Measurements from ENCODE around the gene PXMP2. TPM values are rescaled to one million over a fixed set of nuclear protein-coding genes. Genes with fewer than 3 reads are reported as not detected.

The PXMP2 gene
- total and polyA plus RNA-seq, 2 of the 8 experiments (the other 6 are each of a cell fraction or from before 2014, with no cell fraction given): 13.8 to 15.1 TPM

DNA sequence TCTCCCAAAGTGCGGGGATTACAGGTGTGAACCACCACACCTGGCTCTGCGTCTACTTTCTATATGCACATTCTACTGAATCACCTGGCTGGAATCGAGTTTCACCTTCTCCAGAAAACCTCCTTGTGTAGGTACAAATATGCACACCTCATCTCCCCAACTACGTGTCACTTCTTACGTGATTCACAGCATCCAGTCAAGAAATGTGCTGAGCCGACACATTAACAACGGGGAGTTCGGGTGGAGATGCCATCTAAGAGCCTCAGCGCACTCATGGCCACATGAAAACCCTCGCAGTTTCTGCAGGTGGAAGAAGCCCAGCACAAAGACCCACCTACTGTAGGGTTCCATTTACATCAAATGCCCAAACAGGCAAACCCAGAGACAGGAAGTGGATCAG is 39.5 kb upstream of the PXMP2 start:
- Histone ChIP-seq H3K23ac (ENCODE audit: insufficient read length) (no peak overlapping the region), H2AFZ (ENCODE audit: low read length) (no peak overlapping the region), H4K91ac (replicated peaks; ENCODE audit: insufficient read length, low read length) (no peak overlapping the region), H2BK15ac (ENCODE audit: low read length) (no peak overlapping the region), H3K27ac (ENCODE audit: low read depth, low read length) (no peak overlapping the region), H3K9ac (replicated peaks in 1 of 4; ENCODE audit: extremely low read depth in 1 of 4, low read depth in 3 of 4, low read length in 3 of 4) (no peak overlapping the region), H3K36me3 (ENCODE audit: control insufficient read depth in 2 of 4, insufficient read depth in 4 of 4, low read length in 3 of 4) (peaks cover 27 to 60% (median 55%) of the 10 kb centered on the region in 4 experiments), H3K79me1 (ENCODE audit: low read depth, low read length) (no peaks in the 10 kb centered on the region), H3K27me3 (replicated peaks in 1 of 4; ENCODE audit: control insufficient read depth in 3 of 4, extremely low read depth in 1 of 4, insufficient read depth in 3 of 4, low read length in 3 of 4) (no peaks in the 10 kb centered on the region), H3K14ac (ENCODE audit: insufficient read length) (no peak overlapping the region), H3K23me2 (ENCODE audit: low read depth, low read length) (no peaks in the 10 kb centered on the region), H2BK20ac (ENCODE audit: low read length) (no peak overlapping the region), H3K4ac (replicated peaks; ENCODE audit: insufficient read length, low read depth, low read length) (no peak overlapping the region), H2BK120ac (replicated peaks; ENCODE audit: low read depth, low read length) (no peak overlapping the region), H3K4me3 (ENCODE audit: extremely low read depth in 1 of 4, insufficient read depth in 2 of 4, low read depth in 3 of 4, low read length in 4 of 4) (no peak overlapping the region), H4K20me1 (replicated peaks in 1 of 2; ENCODE audit: control insufficient read depth in 1 of 2, insufficient read depth in 2 of 2, low read length in 2 of 2) (peaks cover 0 to 13% of the 10 kb centered on the region in 2 experiments), H3K4me2 (ENCODE audit: insufficient read depth in 1 of 2, low read depth in 2 of 2, low read length in 2 of 2) (no peak overlapping the region), H2BK12ac (ENCODE audit: low read depth, low read length) (no peak overlapping the region), H3K4me1 (replicated peaks in 1 of 4; ENCODE audit: control insufficient read depth in 3 of 4, insufficient read depth in 4 of 4, low read length in 3 of 4) (no peaks in the 10 kb centered on the region), H3K56ac (replicated peaks; ENCODE audit: insufficient read length, low read depth, low read length) (no peak overlapping the region), H4K5ac (ENCODE audit: insufficient read length, low read depth, low read length) (no peak overlapping the region), H2BK5ac (ENCODE audit: low read depth, low read length) (no peak overlapping the region), H4K8ac (ENCODE audit: extremely low read depth, insufficient read depth, low read length) (no peak overlapping the region), H3K9me3 (ENCODE audit: insufficient read depth in 2 of 2, low read depth in 1 of 2, low read length in 1 of 2) (no peaks in the 10 kb centered on the region), H3K79me2 (ENCODE audit: control insufficient read depth in 1 of 2, insufficient read depth in 2 of 2, low read length in 2 of 2) (no peaks in the 10 kb centered on the region), H2AK5ac (ENCODE audit: low read depth, low read length) (no peak overlapping the region), H3K18ac (ENCODE audit: extremely low read depth, low read length) (no peak overlapping the region)
- FAIRE-seq (no peak), DNase-seq (ENCODE audit: low read depth in 1 of 2, low spot score in 2 of 2) (no peak)
- 86% methylated on average over 10 of the region's 10 CpGs; no CpG with 5 or more reads in 1 of the 2 experiments for WGBS, 2 experiments (ENCODE audit: extremely low coverage in 1 of 2, insufficient coverage in 1 of 2, insufficient read length in 1 of 2, insufficient replicate concordance in 2 of 2, low coverage in 1 of 2, low lambda C conversion rate in 2 of 2, missing lambda C conversion rate in 1 of 2)
- ChIA-PET CTCF (ENCODE audit: partially characterized antibody) (interaction anchor here (0.7 to 8.0 kb wide), 3 partner anchors 12 to 29 kb away, joined by 3 to 61 read pairs (median 3); no protein-coding TSS in a partner anchor), POLR2A (ENCODE audit: partially characterized antibody) (interaction anchor here (0.9 to 1.0 kb wide), 2 partner anchors 15 to 106 kb away, joined by 3 read pairs; no protein-coding TSS in a partner anchor)
- TF ChIP-seq NANOG (IDR thresholded peaks at IDR 0.05; ENCODE audit: insufficient read depth, low read depth, low read length, poor library complexity, severe bottlenecking): no peak
- TF ChIP-seq SRF (IDR thresholded peaks at IDR 0.05; ENCODE audit: low read depth, low read length): no peak
- TF ChIP-seq ZNF274 (IDR thresholded peaks at IDR 0.05; ENCODE audit: borderline replicate concordance, extremely low read depth, low read length): no peak
- no peak for TF ChIP-seq TCF12 (IDR thresholded peaks at IDR 0.05; ENCODE audit: low read depth, low read length)
- no peak for TF ChIP-seq CHD2 (IDR thresholded peaks at IDR 0.05; ENCODE audit: low read length)
- no peak for TF ChIP-seq CHD1 (IDR thresholded peaks at IDR 0.05; ENCODE audit: low read depth, low read length)
- TF ChIP-seq, protein P1, sequence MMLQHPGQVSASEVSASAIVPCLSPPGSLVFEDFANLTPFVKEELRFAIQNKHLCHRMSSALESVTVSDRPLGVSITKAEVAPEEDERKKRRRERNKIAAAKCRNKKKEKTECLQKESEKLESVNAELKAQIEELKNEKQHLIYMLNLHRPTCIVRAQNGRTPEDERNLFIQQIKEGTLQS (IDR thresholded peaks at IDR 0.05; ENCODE audit: insufficient read depth, low read depth, low read length): no peak
- TF ChIP-seq KDM1A (IDR thresholded peaks at IDR 0.05; ENCODE audit: borderline replicate concordance, low read length): no peak
- no peak for TF ChIP-seq HDAC6 (IDR thresholded peaks at IDR 0.05; ENCODE audit: low read depth, low read length)
- TF ChIP-seq, protein P2, sequence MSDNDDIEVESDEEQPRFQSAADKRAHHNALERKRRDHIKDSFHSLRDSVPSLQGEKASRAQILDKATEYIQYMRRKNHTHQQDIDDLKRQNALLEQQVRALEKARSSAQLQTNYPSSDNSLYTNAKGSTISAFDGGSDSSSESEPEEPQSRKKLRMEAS (IDR thresholded peaks at IDR 0.05): no peak
- TF ChIP-seq, protein P3, sequence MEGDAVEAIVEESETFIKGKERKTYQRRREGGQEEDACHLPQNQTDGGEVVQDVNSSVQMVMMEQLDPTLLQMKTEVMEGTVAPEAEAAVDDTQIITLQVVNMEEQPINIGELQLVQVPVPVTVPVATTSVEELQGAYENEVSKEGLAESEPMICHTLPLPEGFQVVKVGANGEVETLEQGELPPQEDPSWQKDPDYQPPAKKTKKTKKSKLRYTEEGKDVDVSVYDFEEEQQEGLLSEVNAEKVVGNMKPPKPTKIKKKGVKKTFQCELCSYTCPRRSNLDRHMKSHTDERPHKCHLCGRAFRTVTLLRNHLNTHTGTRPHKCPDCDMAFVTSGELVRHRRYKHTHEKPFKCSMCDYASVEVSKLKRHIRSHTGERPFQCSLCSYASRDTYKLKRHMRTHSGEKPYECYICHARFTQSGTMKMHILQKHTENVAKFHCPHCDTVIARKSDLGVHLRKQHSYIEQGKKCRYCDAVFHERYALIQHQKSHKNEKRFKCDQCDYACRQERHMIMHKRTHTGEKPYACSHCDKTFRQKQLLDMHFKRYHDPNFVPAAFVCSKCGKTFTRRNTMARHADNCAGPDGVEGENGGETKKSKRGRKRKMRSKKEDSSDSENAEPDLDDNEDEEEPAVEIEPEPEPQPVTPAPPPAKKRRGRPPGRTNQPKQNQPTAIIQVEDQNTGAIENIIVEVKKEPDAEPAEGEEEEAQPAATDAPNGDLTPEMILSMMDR (IDR thresholded peaks at IDR 0.05; ENCODE audit: control extremely low read depth in 1 of 3, insufficient read depth in 1 of 3, low read depth in 1 of 3, low read length in 3 of 3): no peak
